Testis (tissue), 2 donors: ENCODE results near the gene ENKD1.

ENCODE experiments used
- CTCF ChIP-seq, 3 experiments: fragments of 450-650 bp in 2 of 3; fragments of 200-600 bp in 1 of 3; sonication (generic) in 1 of 3; IDR thresholded peaks; one replicate each; pipeline ENCODE4 v1.5.1; 2016 to 2019; ENCODE audit warnings: antibody characterized with exemption in 3 of 3, mild to moderate bottlenecking in 2 of 3, moderate library complexity in 1 of 3
- POLR2A ChIP-seq: fragments of 450-650 bp; IDR thresholded peaks from one replicate; pipeline ENCODE4 v1.6.1; 2017; ENCODE audit warnings: antibody characterized with exemption, mild to moderate bottlenecking, moderate library complexity

- TF ChIP-seq CTCF (IDR thresholded peaks at IDR 0.05) (no peak), POLR2A (no peak)
These were observed 37.6 kb upstream of the ENKD1 start for GRCh38 chr16:67704110-67704509.
